ENCODE data around the gene SHISA6. TPM values are rescaled to one million over a fixed set of nuclear protein-coding genes. Genes with fewer than 3 reads are reported as not detected.

The SHISA6 gene
- total RNA-seq, 1 experiment from 2014 or later, result 40.0 TPM

DNA sequence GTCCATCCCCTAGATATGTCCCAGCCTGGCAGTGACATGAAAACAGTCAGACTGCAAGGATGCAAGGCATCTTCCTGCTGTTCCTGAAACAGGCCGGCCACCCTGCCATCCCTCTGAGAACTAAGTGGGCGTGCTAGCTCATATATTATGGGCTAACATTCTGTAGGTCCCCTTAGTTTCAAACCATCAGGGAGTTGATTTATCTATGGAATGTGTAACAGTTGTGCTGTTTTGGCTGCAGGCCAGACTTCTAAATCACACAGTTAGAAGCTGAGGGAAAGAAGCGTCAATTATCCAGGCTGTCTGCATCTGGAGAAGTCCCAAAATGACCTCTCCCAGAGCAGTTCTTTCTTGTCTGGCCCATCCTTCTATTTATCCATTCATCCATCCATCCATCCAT lies 254.6 kb downstream of the SHISA6 start:
- intact Hi-C loops (cut with micrococcal nuclease; ENCODE audit: unreplicated experiment), result loop anchor here (2.0 kb wide), 1 partner anchor 19 kb away; no protein-coding TSS in a partner anchor
- Histone ChIP-seq H3K27me3 (replicated peaks; ENCODE audit: insufficient read depth, low read depth, low read length, poor library complexity) (no peaks in the 10 kb centered on the region), H3K36me3 (ENCODE audit: insufficient read depth, low read length, poor library complexity, severe bottlenecking) (no peaks in the 10 kb centered on the region), H3K27ac (ENCODE audit: low read depth, low read length, poor library complexity, severe bottlenecking) (peak overlapping the region; percentile 65), H3K4me1 (ENCODE audit: insufficient read depth, low read length, poor library complexity, severe bottlenecking) (peaks cover 48% of the 10 kb centered on the region), H3K4me3 (ENCODE audit: low read depth, low read length, poor library complexity, severe bottlenecking) (no peak overlapping the region), H3K9me3 (ENCODE audit: low read depth, low read length, poor library complexity, severe bottlenecking) (no peaks in the 10 kb centered on the region)
- TF ChIP-seq, protein P1, sequence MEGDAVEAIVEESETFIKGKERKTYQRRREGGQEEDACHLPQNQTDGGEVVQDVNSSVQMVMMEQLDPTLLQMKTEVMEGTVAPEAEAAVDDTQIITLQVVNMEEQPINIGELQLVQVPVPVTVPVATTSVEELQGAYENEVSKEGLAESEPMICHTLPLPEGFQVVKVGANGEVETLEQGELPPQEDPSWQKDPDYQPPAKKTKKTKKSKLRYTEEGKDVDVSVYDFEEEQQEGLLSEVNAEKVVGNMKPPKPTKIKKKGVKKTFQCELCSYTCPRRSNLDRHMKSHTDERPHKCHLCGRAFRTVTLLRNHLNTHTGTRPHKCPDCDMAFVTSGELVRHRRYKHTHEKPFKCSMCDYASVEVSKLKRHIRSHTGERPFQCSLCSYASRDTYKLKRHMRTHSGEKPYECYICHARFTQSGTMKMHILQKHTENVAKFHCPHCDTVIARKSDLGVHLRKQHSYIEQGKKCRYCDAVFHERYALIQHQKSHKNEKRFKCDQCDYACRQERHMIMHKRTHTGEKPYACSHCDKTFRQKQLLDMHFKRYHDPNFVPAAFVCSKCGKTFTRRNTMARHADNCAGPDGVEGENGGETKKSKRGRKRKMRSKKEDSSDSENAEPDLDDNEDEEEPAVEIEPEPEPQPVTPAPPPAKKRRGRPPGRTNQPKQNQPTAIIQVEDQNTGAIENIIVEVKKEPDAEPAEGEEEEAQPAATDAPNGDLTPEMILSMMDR (conservative IDR thresholded peaks at IDR 0.05; ENCODE audit: low read depth, low read length), result no peak
- TF ChIP-seq EZH2 (IDR thresholded peaks at IDR 0.05; ENCODE audit: borderline replicate concordance, low read depth, low read length, poor library complexity, severe bottlenecking), result no peak
- peak; percentile 95 for DNase-seq (ENCODE audit: low spot score)
- ChIA-PET CTCF (no interaction called here), POLR2A (ENCODE audit: low non-redundant PET) (interaction anchor here (0.7 kb wide), 1 partner anchor 55 kb away, joined by 4 read pairs; no protein-coding TSS in a partner anchor)
- BruUV-seq (replicated peaks), result no TSS peak

DNA sequence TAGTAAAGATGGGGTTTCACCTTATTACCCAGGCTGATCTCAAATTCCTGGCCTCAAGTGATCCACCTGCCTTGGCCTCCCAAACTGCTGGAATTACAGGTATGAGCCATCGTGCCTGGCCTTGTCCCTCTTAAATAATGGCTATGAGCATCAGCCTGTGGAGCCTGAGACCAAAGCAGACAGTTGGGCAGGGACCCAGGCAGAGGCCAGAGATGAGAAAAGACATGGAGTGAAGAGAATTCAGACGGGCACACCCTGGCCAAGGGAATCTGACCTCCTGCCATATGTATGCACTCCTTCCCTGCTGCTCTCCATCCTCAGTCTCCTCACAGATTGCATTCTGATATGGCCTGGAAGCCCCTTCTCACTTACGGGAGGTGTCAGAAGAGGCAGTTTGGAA lies 258.9 kb downstream of the SHISA6 start:
- no peaks in the 10 kb centered on the region for H3K9me3 ChIP-seq (ENCODE audit: low read depth, low read length, poor library complexity, severe bottlenecking)
- TF ChIP-seq EZH2 (IDR thresholded peaks at IDR 0.05; ENCODE audit: borderline replicate concordance, low read depth, low read length, poor library complexity, severe bottlenecking), result no peak
- TF ChIP-seq, protein P1 (conservative IDR thresholded peaks at IDR 0.05; ENCODE audit: low read depth, low read length), result no peak
- H3K36me3 ChIP-seq (ENCODE audit: insufficient read depth, low read length, poor library complexity, severe bottlenecking), result no peaks in the 10 kb centered on the region
- H3K4me3 ChIP-seq (ENCODE audit: low read depth, low read length, poor library complexity, severe bottlenecking), result no peak overlapping the region
- H3K27ac ChIP-seq (ENCODE audit: low read depth, low read length, poor library complexity, severe bottlenecking), result no peak overlapping the region
- H3K4me1 ChIP-seq (ENCODE audit: insufficient read depth, low read length, poor library complexity, severe bottlenecking), result peaks cover 20% of the 10 kb centered on the region
- ChIA-PET POLR2A (ENCODE audit: low non-redundant PET) (no interaction called here), CTCF (no interaction called here)
- intact Hi-C loops (cut with micrococcal nuclease; ENCODE audit: unreplicated experiment), result no loop called here
- H3K27me3 ChIP-seq (replicated peaks; ENCODE audit: insufficient read depth, low read depth, low read length, poor library complexity), result no peaks in the 10 kb centered on the region
- no peak for DNase-seq (ENCODE audit: low spot score)
- BruUV-seq (replicated peaks), result no TSS peak

DNA sequence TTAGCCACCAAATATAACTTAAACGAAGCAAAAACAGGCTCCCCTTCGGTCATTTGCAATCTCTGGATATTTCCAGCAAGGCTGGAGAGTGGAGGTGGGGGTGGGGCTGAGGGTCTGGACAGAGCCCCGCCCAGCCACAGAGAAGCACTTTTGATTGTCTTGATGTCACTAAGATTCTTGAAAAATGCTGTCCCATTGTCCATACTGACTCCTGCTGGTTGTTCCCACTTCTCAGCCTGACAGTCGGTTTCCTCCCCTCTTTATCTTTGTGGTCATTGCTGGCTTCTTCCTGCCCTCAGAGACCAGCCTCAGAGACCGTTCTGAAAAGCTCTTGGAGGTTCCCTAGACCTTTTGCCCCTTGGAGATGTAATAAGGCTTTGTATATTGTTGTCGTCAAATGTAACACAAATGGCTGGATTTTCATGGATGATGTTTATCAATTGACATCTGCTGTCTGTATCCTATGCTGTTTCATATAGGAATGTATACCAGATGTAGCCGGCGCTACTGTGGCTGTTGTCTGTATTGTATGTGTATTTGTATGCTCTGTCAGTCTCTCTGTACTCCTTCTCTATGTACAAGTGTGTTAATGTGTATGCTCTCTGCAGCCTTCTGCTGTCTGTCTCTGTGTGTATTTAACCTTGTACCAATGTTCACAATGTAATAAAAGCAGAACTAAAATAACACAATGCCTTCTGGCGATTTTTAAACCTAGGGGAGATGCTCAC lies 262.5 kb downstream of the SHISA6 start:
- CTCF ChIA-PET, result no interaction called here
- BruUV-seq (replicated peaks), result no TSS peak
- POLR2A ChIA-PET (ENCODE audit: low non-redundant PET), result no interaction called here
- H3K9me3 ChIP-seq (ENCODE audit: low read depth, low read length, poor library complexity, severe bottlenecking), result no peaks in the 10 kb centered on the region
- no peak for DNase-seq (ENCODE audit: low spot score)
- no peaks in the 10 kb centered on the region for H3K27me3 ChIP-seq (replicated peaks; ENCODE audit: insufficient read depth, low read depth, low read length, poor library complexity)
- peaks cover 17% of the 10 kb centered on the region for H3K4me1 ChIP-seq (ENCODE audit: insufficient read depth, low read length, poor library complexity, severe bottlenecking)
- no peak overlapping the region for H3K27ac ChIP-seq (ENCODE audit: low read depth, low read length, poor library complexity, severe bottlenecking)
- H3K36me3 ChIP-seq (ENCODE audit: insufficient read depth, low read length, poor library complexity, severe bottlenecking), result no peaks in the 10 kb centered on the region
- no peak overlapping the region for H3K4me3 ChIP-seq (ENCODE audit: low read depth, low read length, poor library complexity, severe bottlenecking)
- no peak for TF ChIP-seq EZH2 (IDR thresholded peaks at IDR 0.05; ENCODE audit: borderline replicate concordance, low read depth, low read length, poor library complexity, severe bottlenecking)
- TF ChIP-seq, protein P1 (conservative IDR thresholded peaks at IDR 0.05; ENCODE audit: low read depth, low read length), result peak; percentile 18; the same call in 1 of the 2 replicates
- intact Hi-C loops (cut with micrococcal nuclease; ENCODE audit: unreplicated experiment), result no loop called here

Data from A673 (cell line).